HG02943 (cell line): ENCODE measurements around the gene ZNF69.
"Not testable (repeated sequence)": the region's sequence is repeated elsewhere in the genome, so short reads cannot be mapped to it uniquely, and the experiment has no call there.

Source experiments
- ATAC-seq: cut with Tn5 transposase; IDR thresholded peaks from one replicate; pipeline ENCODE4 v1.9.1; 2021; ENCODE audit warnings: mild to moderate bottlenecking, low read depth, moderate library complexity; ENCODE audit not compliant: unreplicated experiment

Gene ZNF69

DNA sequence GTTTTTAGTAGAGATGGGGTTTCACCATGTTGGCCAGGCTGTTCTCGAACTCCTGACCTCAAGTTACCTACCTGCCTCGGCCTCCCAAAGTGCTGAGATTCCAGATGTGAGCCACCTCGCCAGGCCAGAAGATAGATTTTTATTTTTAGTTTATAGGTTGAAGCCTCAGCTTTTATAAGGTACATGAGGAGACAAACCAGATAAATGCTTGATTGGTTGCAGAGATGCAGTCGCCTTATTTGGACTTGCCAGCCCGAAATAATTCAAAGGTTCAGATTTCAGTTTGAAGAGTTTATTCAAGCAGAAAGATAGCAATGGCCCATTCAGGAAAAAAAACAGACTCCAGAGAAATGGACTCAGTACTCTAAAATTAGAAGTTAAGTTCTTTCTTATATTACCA is 3.1 kb downstream of the ZNF69 start:
- no peak for ATAC-seq

DNA sequence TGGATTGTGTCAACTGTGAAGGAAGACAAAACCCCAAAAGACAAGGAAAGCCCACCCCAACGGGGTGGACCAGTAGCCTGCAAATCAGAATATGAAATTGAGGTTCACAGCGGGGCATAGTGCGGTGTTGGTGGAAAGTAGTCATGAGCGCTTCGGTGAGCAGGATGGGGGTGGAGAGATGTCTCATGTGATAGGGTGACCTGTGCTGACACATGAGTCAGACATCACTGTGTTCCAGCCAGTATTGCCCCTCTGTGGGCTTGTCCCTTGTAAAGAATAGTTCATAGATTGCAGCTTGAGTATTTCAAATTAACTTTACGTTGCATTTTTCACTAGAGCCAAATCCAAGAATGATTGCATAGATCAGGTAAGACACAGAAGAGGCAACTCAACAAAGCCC is 7.3 kb downstream of the ZNF69 start:
- ATAC-seq: no peak

- ATAC-seq: no peak
These were observed 14.6 kb downstream of the ZNF69 start for GRCh38 chr19:11902228-11902627.

DNA sequence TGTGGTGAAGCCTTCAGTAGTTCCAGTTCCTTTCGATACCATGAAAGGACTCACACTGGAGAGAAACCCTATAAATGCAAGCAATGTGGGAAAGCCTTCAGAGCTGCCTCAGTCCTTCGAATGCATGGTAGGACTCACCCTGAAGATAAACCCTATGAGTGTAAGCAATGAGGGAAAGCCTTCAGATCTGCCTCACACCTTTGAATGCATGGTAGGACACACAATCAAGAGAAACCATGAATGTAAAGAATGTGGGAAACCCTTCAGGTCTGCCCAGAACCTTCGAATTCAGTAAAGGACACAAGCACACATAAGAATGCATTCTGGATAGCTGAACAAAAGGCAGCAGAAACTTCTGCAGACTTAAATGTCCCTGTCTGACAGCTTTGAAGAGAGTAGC is 18.3 kb downstream of the ZNF69 start:
- no peak for ATAC-seq

- not testable (repeated sequence) for ATAC-seq
These were observed 24.4 kb downstream of the ZNF69 start for GRCh38 chr19:11911937-11912336.

GRCh38 chr19:11914417-11915051 is 27.0 kb downstream of the ZNF69 start:
- not testable (repeated sequence) for ATAC-seq

DNA sequence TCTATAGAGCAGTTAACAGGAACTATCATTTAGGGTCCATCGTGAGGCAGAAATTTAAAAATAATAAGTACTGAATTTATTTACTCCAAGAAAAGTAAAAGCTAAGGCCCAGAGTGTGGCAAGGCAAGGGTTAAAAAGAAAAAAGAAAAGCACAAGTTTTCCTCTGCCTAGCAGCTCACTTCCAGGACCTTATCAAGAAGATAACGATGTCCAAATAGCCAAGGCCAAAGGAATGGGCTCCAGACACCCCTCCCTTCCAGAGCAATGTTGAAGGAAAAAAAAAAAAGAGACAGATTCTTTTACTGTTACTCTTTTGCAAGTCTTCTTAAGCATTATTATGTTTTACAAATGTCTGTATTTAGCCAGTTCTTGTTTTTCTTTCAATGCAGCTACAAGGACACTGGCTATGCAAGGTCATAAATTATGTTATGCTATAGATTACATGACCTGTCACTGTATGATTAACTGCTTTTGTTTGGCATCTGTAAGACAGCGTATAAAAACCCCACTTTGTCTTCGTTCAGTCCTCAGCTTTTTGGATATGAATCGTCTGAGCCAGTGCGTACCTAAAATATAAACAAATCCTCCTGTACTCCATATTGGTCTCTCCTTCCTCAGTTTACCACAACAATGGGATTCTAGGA is 34.4 kb downstream of the ZNF69 start:
- no peak for ATAC-seq

GRCh38 chr19:11924886-11925650 is 37.5 kb downstream of the ZNF69 start, which contains the start of gene ZNF700:
ZNF700 (plus strand) TSS chr19:11925107; CDS start chr19:11925211, 104 bp downstream.
- ATAC-seq: peak; percentile 82

DNA sequence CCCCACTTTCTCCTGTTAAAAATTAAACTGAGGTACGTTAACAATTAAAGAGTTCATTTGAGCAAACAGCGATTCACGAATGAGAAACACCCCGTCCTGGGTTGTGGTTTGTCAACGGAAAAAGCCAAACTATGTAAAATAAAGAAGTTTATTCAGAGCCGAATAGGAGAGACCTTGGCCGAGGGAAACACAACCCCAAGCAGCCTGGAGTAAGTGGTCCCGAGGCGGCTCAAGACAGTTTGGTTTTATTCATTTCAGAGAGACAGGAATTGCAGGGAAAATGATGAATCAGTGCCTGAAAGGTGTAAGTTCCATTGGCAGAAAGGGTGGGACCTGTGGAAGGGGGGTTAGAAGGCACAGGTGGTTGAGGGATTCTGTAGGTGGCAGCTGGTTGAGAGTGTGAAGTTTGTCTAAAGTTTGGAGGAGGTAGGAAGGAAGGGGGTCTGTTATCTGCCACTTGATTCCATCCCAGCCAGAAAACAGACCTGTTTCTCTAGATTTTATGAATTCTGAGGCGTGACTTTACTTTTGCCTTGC is 38.1 kb downstream of the ZNF69 start:
- peak; percentile 0 for ATAC-seq

GRCh38 chr19:11927227-11927626 is 39.6 kb downstream of the ZNF69 start:
- ATAC-seq: no peak

DNA sequence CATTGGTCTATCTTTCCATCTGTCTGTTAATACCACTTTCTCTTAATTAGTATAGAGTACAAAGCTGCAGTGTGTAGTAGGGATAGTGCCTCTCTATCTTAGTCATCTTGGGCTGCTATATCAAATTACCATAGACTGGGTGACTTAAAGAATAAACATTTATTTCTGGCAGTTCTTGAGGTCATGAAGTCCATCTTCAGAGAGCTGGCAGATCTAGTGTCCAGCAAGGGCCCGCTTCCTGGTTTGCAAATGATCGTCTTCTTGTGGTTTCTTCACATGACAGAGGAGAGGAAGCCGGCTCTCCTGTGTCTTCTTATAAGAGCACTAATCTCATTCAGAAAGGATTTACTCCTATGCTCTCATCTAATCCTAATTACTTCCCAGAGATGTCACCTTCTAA is 43.5 kb downstream of the ZNF69 start:
- no peak for ATAC-seq

- no peak for ATAC-seq
These were observed 43.9 kb downstream of the ZNF69 start for GRCh38 chr19:11931513-11931912.

GRCh38 chr19:11935829-11936228 is 48.2 kb downstream of the ZNF69 start:
- ATAC-seq: not testable (repeated sequence)

DNA sequence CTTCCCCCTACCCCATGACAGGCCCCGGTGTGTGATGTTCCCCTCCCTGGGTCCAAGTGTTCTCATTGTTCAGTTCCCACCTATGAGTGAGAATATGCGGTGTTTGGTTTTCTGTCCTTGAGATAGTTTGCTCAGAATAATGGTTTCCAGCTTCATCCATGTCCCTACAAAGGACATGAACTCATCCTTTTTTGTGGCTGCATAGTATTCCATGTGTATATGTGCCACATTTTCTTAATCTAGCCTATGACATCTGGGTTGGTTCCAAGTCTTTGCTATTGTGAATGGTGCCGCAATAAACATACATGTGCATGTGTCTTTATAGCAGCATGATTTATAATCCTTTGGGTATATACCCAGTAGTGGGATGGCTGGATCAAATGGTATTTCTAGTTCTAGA is 50.8 kb downstream of the ZNF69 start:
- ATAC-seq: not testable (repeated sequence)

- not testable (repeated sequence) for ATAC-seq
These were observed 53.8 kb downstream of the ZNF69 start for GRCh38 chr19:11941361-11941887.

- no peak for ATAC-seq
These were observed 54.6 kb downstream of the ZNF69 start for GRCh38 chr19:11942008-11942842.

DNA sequence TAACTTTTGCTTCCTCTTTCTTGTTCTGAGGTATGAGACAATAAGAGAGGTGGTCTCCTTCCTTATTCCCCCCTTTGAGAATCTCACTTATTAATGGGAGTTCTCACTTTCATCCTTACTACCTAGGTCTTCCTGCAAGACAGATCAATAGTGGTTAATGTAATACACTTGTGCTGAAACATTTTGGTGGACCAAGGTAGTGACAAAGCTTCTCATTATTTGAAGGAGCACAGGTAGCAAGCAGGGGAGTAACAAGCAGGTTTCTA is 55.2 kb downstream of the ZNF69 start:
- ATAC-seq: no peak

- no peak for ATAC-seq
These were observed 57.1 kb downstream of the ZNF69 start for GRCh38 chr19:11944656-11945055.

- ATAC-seq: no peak
These were observed 61.1 kb downstream of the ZNF69 start for GRCh38 chr19:11948646-11949045.

DNA sequence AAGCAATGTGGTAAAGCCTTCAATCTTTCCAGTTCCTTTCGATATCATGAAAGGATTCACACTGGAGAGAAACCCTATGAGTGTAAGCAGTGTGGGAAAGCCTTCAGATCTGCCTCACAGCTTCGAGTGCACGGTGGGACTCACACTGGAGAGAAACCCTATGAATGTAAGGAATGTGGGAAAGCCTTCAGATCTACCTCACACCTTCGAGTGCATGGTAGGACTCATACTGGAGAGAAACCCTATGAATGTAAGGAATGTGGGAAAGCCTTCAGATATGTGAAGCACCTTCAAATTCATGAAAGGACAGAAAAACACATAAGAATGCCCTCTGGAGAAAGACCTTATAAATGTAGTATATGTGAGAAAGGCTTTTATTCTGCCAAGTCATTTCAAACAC is 61.6 kb downstream of the ZNF69 start:
- ATAC-seq: no peak
